Measurements from ENCODE around the gene C17orf58. TPM values are rescaled to one million over a fixed set of nuclear protein-coding genes. Genes with fewer than 3 reads are reported as not detected.

C17orf58 gene
- total RNA-seq, 4 donors from 2014 or later, result 0.80 to 19.5 (median 8.1) TPM

DNA sequence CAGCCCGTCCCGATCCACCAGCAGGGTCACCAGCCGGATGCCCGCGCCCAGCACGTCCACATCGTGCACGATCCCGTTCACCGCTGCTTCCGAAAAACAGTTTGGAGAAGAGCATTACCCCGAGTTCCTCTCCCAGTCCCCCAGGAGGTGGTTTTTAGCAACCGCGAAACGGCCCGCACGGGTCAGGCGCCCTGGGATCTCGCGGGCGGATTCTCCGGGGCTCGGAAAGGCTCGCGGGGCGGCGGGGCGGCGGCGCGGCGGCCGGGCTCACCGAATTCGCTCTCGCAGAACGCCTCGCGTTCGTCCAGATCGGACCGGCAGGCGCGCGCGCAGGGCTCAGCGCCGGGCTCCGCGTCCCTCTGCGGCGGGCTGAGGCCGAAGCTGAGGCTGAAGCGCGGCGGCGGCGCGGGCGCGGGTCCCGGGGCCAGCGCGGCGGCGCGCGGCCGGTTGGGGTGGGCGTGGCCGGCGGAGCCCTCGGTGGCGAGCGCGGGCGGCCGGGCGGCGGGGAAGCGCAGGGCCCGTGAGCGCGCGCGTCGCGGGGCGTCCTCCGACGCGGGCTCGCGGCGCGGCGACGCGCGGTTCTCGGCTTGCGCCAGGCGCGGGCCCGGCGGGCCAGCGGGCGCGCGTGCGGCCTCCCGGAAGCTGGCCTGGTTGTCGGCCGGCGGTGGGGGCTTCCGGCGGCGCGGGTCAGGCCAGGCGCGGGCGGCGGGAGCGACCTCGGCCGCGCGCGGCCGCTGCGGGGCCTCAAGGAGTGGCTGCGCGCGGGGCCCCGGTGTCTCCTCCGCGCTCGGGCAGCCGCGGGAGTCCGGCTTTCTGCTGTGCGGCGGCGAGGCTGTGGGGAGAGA is 2.9 kb downstream of the C17orf58 start:
- Histone ChIP-seq H3K36me3 (no peaks in the 10 kb centered on the region), H3K4me3 (peak overlapping the region; percentile 61 to 83 (median 82)), H3K9me3 (no peaks in the 10 kb centered on the region), H3K27ac (peak overlapping the region; percentile 96 to 99 (median 98)), H3K27me3 (peaks cover 6% of the 10 kb centered on the region), H3K4me1 (peaks cover 9 to 28% (median 18%) of the 10 kb centered on the region in 4 donors)
- 0% methylated on average over 64 of the region's 144 CpGs; no CpG with 5 or more reads in 1 of the 2 donors for WGBS, 2 donors (ENCODE audit: low coverage in 1 of 2)
- peak; percentile 85 for DNase-seq
- intact Hi-C loops (cut with DNase I; ENCODE audit: low total_unique reads) (no loop called here), in situ Hi-C loops (cut with MboI; ENCODE audit: low pct_ligation_motif_present in 1 of 4, low pct_unique_long_range_greater_than_20kb in 1 of 4, low sequenced_read_pairs in 3 of 4) (no loop called here)
- TF ChIP-seq POLR2AphosphoS5 (IDR thresholded peaks at IDR 0.05) (peak; percentile 7 to 40 (median 15)), EP300 (IDR thresholded peaks at IDR 0.05; ENCODE audit: low read depth) (no peak), POLR2A (IDR thresholded peaks at IDR 0.05) (peak; percentile 64)
- TF ChIP-seq, protein P1, sequence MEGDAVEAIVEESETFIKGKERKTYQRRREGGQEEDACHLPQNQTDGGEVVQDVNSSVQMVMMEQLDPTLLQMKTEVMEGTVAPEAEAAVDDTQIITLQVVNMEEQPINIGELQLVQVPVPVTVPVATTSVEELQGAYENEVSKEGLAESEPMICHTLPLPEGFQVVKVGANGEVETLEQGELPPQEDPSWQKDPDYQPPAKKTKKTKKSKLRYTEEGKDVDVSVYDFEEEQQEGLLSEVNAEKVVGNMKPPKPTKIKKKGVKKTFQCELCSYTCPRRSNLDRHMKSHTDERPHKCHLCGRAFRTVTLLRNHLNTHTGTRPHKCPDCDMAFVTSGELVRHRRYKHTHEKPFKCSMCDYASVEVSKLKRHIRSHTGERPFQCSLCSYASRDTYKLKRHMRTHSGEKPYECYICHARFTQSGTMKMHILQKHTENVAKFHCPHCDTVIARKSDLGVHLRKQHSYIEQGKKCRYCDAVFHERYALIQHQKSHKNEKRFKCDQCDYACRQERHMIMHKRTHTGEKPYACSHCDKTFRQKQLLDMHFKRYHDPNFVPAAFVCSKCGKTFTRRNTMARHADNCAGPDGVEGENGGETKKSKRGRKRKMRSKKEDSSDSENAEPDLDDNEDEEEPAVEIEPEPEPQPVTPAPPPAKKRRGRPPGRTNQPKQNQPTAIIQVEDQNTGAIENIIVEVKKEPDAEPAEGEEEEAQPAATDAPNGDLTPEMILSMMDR (IDR thresholded peaks at IDR 0.05), result peak in 3 of 5 experiments; percentile 24 to 47 (median 40)

- in situ Hi-C loops (cut with MboI; ENCODE audit: low pct_ligation_motif_present in 1 of 4, low pct_unique_long_range_greater_than_20kb in 1 of 4, low sequenced_read_pairs in 3 of 4), result no loop called here
- H3K9me3 ChIP-seq, result no peaks in the 10 kb centered on the region
- peaks cover 9 to 28% (median 18%) of the 10 kb centered on the region in 4 donors for H3K4me1 ChIP-seq
- intact Hi-C loops (cut with DNase I; ENCODE audit: low total_unique reads), result no loop called here
- WGBS, 2 donors (ENCODE audit: low coverage in 1 of 2), result 7 to 18% methylated on average over 3 to 16 of the region's 18 CpGs
- H3K36me3 ChIP-seq, result no peaks in the 10 kb centered on the region
- no peak for TF ChIP-seq EP300 (IDR thresholded peaks at IDR 0.05; ENCODE audit: low read depth)
- TF ChIP-seq, protein P1 (IDR thresholded peaks at IDR 0.05), result no peak
- TF ChIP-seq POLR2AphosphoS5 (IDR thresholded peaks at IDR 0.05), result no peak
- TF ChIP-seq POLR2A (IDR thresholded peaks at IDR 0.05), result no peak
- peak overlapping the region; percentile 47 to 60 (median 54) for H3K4me3 ChIP-seq
- peak overlapping the region; percentile 90 to 96 (median 92) for H3K27ac ChIP-seq
- no peak for DNase-seq
- H3K27me3 ChIP-seq, result peaks cover 6% of the 10 kb centered on the region
These were observed 3.6 kb downstream of the C17orf58 start for GRCh38 chr17:67992548-67993152.

- Histone ChIP-seq H3K4me1 (peaks cover 9 to 20% (median 15%) of the 10 kb centered on the region in 4 donors), H3K27me3 (no peaks in the 10 kb centered on the region), H3K36me3 (no peaks in the 10 kb centered on the region), H3K9me3 (no peaks in the 10 kb centered on the region), H3K4me3 (no peak overlapping the region), H3K27ac (no peak overlapping the region)
- WGBS, 2 donors (ENCODE audit: low coverage in 1 of 2), result 91 to 98% methylated on average over 4 of the region's 4 CpGs
- intact Hi-C loops (cut with DNase I; ENCODE audit: low total_unique reads) (no loop called here), in situ Hi-C loops (cut with MboI; ENCODE audit: low pct_ligation_motif_present in 1 of 4, low pct_unique_long_range_greater_than_20kb in 1 of 4, low sequenced_read_pairs in 3 of 4) (no loop called here)
- TF ChIP-seq, protein P1 (IDR thresholded peaks at IDR 0.05), result no peak
- TF ChIP-seq POLR2AphosphoS5 (IDR thresholded peaks at IDR 0.05), result no peak
- TF ChIP-seq EP300 (IDR thresholded peaks at IDR 0.05; ENCODE audit: low read depth), result no peak
- no peak for TF ChIP-seq POLR2A (IDR thresholded peaks at IDR 0.05)
- no peak for DNase-seq
These were observed 5.4 kb downstream of the C17orf58 start for GRCh38 chr17:67990909-67991308.

DNA sequence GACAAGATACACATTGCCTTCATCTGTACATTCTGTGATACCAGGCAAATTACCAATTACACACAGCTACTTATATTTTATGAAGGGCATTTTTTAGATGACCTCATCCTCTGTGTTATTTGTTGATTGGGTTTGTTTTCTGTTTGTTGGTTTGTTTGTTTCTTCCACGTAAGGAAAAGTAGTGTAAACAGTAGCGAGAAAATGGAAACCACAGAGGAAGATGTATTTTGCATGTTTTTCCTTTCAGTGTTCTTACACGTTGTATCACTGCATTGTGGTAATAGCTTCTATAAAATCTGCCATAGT is 12.9 kb downstream of the C17orf58 start:
- H3K9me3 ChIP-seq, result no peaks in the 10 kb centered on the region
- intact Hi-C loops (cut with DNase I; ENCODE audit: low total_unique reads), result no loop called here
- WGBS, 2 donors (ENCODE audit: low coverage in 1 of 2), result 63 to 70% methylated on average over 3 of the region's 3 CpGs
- H3K36me3 ChIP-seq, result no peaks in the 10 kb centered on the region
- in situ Hi-C loops (cut with MboI; ENCODE audit: low pct_ligation_motif_present in 1 of 4, low pct_unique_long_range_greater_than_20kb in 1 of 4, low sequenced_read_pairs in 3 of 4), result no loop called here
- H3K27ac ChIP-seq, result no peak overlapping the region
- H3K27me3 ChIP-seq, result no peaks in the 10 kb centered on the region
- DNase-seq, result no peak
- TF ChIP-seq EP300 (IDR thresholded peaks at IDR 0.05; ENCODE audit: low read depth) (no peak), POLR2A (IDR thresholded peaks at IDR 0.05) (no peak), POLR2AphosphoS5 (IDR thresholded peaks at IDR 0.05) (no peak)
- TF ChIP-seq, protein P1 (IDR thresholded peaks at IDR 0.05), result no peak
- H3K4me1 ChIP-seq, result peaks cover 0 to 6% (median 2%) of the 10 kb centered on the region in 4 donors
- no peak overlapping the region for H3K4me3 ChIP-seq
